DOHH2 (cell line): ENCODE results near the gene SET.

Experiments used
- CTCF ChIP-seq: fragments of 200-600 bp; sonication (generic); IDR thresholded peaks from one replicate; pipeline ENCODE4 v1.5.1; 2014; ENCODE audit warnings: antibody characterized with exemption, mild to moderate bottlenecking, low read depth, low read length; ENCODE audit not compliant: poor library complexity, severe bottlenecking
- EZH2phosphoT487 ChIP-seq: fragments of 200-600 bp; sonication (generic); IDR thresholded peaks from 2 replicates; pipeline ENCODE4 v1.6.1; 2017; ENCODE audit warnings: borderline replicate concordance, mild to moderate bottlenecking, antibody characterized with exemption, low read length, moderate library complexity, mixed read lengths

- TF ChIP-seq CTCF = no peak
- TF ChIP-seq EZH2phosphoT487 = no peak
These were observed 35.1 kb downstream of the SET start, which contains the start of gene ZDHHC12 for GRCh38 chr9:128723866-128724743.
